ENCODE measurements around the gene PYCR2.

GRCh38 chr1:225914391-225914790, 9.7 kb downstream of the PYCR2 start:
- TF ChIP-seq, protein P1, sequence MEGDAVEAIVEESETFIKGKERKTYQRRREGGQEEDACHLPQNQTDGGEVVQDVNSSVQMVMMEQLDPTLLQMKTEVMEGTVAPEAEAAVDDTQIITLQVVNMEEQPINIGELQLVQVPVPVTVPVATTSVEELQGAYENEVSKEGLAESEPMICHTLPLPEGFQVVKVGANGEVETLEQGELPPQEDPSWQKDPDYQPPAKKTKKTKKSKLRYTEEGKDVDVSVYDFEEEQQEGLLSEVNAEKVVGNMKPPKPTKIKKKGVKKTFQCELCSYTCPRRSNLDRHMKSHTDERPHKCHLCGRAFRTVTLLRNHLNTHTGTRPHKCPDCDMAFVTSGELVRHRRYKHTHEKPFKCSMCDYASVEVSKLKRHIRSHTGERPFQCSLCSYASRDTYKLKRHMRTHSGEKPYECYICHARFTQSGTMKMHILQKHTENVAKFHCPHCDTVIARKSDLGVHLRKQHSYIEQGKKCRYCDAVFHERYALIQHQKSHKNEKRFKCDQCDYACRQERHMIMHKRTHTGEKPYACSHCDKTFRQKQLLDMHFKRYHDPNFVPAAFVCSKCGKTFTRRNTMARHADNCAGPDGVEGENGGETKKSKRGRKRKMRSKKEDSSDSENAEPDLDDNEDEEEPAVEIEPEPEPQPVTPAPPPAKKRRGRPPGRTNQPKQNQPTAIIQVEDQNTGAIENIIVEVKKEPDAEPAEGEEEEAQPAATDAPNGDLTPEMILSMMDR (IDR thresholded peaks at IDR 0.05): no peak
- no peak for TF ChIP-seq POLR2A (IDR thresholded peaks at IDR 0.05)
- no peak for TF ChIP-seq POLR2AphosphoS5 (IDR thresholded peaks at IDR 0.05; ENCODE audit: insufficient read depth in 1 of 2, low read depth in 1 of 2)

All from vagina (tissue), 2 donors.